CD8-positive, alpha-beta memory T cell (primary cell): ENCODE data around the gene METTL26. TPM values are rescaled to one million over a fixed set of nuclear protein-coding genes. Genes with fewer than 3 reads are reported as not detected.

Source experiments
- CTCF ChIA-PET: fragments of 350-600 bp; sonication (Branson Sonifier 250); formaldehyde crosslinking; loops from one replicate; lab custom pipeline; 2021; ENCODE audit warnings: antibody characterized with exemption; lab: Charles Lee
- POLR2A ChIA-PET: fragments of 350-600 bp; sonication (Branson Sonifier 250); formaldehyde crosslinking; loops from one replicate; lab custom pipeline; 2021; ENCODE audit warnings: antibody characterized with exemption; lab: Charles Lee
- DNase-seq, 5 donors: peaks; one replicate each; pipeline versions ENCODE4 v3.0.0 to v3.0.0-alpha.2; 2020 to 2022; ENCODE audit warnings: mixed read lengths in 1 of 5
- H3K27ac ChIP-seq: one replicate; pipeline ENCODE4 v1.7.0; 2013; ENCODE audit warnings: low read depth, mild to moderate bottlenecking, low read length, moderate library complexity
- H3K27me3 ChIP-seq: 2 replicates; pipeline ENCODE4 v1.7.0; 2013; ENCODE audit warnings: low read length, mild to moderate bottlenecking; ENCODE audit not compliant: insufficient read depth, poor library complexity, severe bottlenecking
- H3K36me3 ChIP-seq: 2 replicates; pipeline ENCODE4 v1.7.0; 2013; ENCODE audit warnings: mild to moderate bottlenecking, low read length, moderate library complexity; ENCODE audit not compliant: insufficient read depth
- H3K4me1 ChIP-seq: 2 replicates; pipeline ENCODE4 v1.7.0; 2013; ENCODE audit warnings: mild to moderate bottlenecking, low read length, moderate library complexity; ENCODE audit not compliant: insufficient read depth
- H3K4me3 ChIP-seq: 2 replicates; pipeline ENCODE4 v1.7.0; 2013; ENCODE audit warnings: mild to moderate bottlenecking, low read length
- H3K9me3 ChIP-seq: 2 replicates; pipeline ENCODE4 v1.7.0; 2013; ENCODE audit warnings: mild to moderate bottlenecking, low read length
- H3K27ac Mint-ChIP-seq, 8 donors: one replicate each; pipeline ENCODE4 v1.8.0; 2020 to 2021; ENCODE audit warnings: mixed read lengths in 8 of 8, mild to moderate bottlenecking in 6 of 8, inconsistent platforms in 3 of 8, moderate library complexity in 3 of 8
- H3K27me3 Mint-ChIP-seq, 2 donors: one replicate each; pipeline ENCODE4 v1.8.0; 2020 to 2021; ENCODE audit warnings: mixed read lengths in 2 of 2, mild to moderate bottlenecking in 1 of 2, moderate library complexity in 1 of 2
- H3K36me3 Mint-ChIP-seq, 3 donors: one replicate each; pipeline ENCODE4 v1.8.0; 2020 to 2021; ENCODE audit warnings: mixed read lengths in 3 of 3, inconsistent platforms in 1 of 3, mild to moderate bottlenecking in 1 of 3
- H3K4me1 Mint-ChIP-seq, 3 donors: one replicate each; pipeline ENCODE4 v1.8.0; 2020 to 2021; ENCODE audit warnings: mixed read lengths in 3 of 3, inconsistent platforms in 1 of 3, mild to moderate bottlenecking in 1 of 3
- H3K4me3 Mint-ChIP-seq, 7 donors: one replicate each; pipeline ENCODE4 v1.8.0; 2020 to 2021; ENCODE audit warnings: mixed read lengths in 7 of 7, mild to moderate bottlenecking in 6 of 7, moderate library complexity in 4 of 7, inconsistent platforms in 2 of 7
- H3K9me3 Mint-ChIP-seq, 5 donors: one replicate each; pipeline ENCODE4 v1.8.0; 2020 to 2022; ENCODE audit warnings: mixed read lengths in 5 of 5, mild to moderate bottlenecking in 3 of 5, moderate library complexity in 2 of 5, inconsistent platforms in 1 of 5
- polyA plus RNA-seq: library from polyadenylated mRNA; unstranded; fragments of 300-500 nt; fragmentation: Illumina TruSeq; gene quantifications from one replicate; pipeline ENCODE4 v1.2.3, GENCODE V29; 2021
- total RNA-seq, 2 experiments: library from RNA; stranded (reverse); gene quantifications; one replicate each; pipeline ENCODE4 v1.2.3, GENCODE V29; 2021

The METTL26 gene
- total and polyA plus RNA-seq, 3 experiments from 2014 or later: 97.4 to 129 (median 129) TPM

GRCh38 chr16:645852-646678 lies 10.0 kb upstream of the METTL26 start:
- Histone ChIP-seq H3K4me1 (peaks cover 27% of the 10 kb centered on the region), H3K4me3 (no peak overlapping the region), H3K36me3 (no peaks in the 10 kb centered on the region), H3K9me3 (no peaks in the 10 kb centered on the region), H3K27me3 (no peaks in the 10 kb centered on the region), H3K27ac (no peak overlapping the region)
- H3K4me3 Mint-ChIP-seq: peak overlapping the region in 1 of 7 donors; percentile 82
- DNase-seq: no peak
- no peaks in the 10 kb centered on the region for H3K27me3 Mint-ChIP-seq
- peaks cover 0 to 29% (median 13%) of the 10 kb centered on the region in 3 donors for H3K4me1 Mint-ChIP-seq
- ChIA-PET POLR2A (no interaction called here), CTCF (no interaction called here)
- no peak overlapping the region for H3K27ac Mint-ChIP-seq
- H3K36me3 Mint-ChIP-seq: no peaks in the 10 kb centered on the region
- H3K9me3 Mint-ChIP-seq: no peaks in the 10 kb centered on the region

DNA sequence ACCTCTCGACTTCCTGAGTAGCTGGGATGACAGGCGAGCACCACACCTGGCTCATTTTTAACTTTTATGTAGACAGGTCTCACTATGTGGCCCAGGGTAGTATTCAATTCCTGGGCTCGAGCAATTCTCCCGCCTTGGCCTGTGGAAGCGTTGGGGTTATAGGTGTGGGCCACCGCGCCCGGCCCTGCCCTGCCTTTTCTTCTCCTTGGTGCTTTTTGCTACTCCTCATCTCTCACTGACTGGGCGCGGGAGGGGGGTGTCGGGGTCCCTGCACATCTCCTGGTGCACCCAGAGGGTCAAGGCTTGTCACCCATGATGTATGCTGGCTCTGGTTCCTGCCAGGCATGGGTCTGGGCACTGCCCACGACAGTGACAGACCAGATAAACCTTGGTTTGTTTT lies 8.5 kb upstream of the METTL26 start:
- ChIA-PET POLR2A (no interaction called here), CTCF (no interaction called here)
- H3K4me3 ChIP-seq: no peak overlapping the region
- H3K4me1 ChIP-seq: peaks cover 28% of the 10 kb centered on the region
- H3K27me3 Mint-ChIP-seq: no peaks in the 10 kb centered on the region
- peak overlapping the region in 3 of 7 donors; percentile 24 to 82 (median 72) for H3K4me3 Mint-ChIP-seq
- no peaks in the 10 kb centered on the region for H3K27me3 ChIP-seq
- no peaks in the 10 kb centered on the region for H3K9me3 Mint-ChIP-seq
- H3K9me3 ChIP-seq: no peaks in the 10 kb centered on the region
- H3K36me3 Mint-ChIP-seq: no peaks in the 10 kb centered on the region
- peak overlapping the region in 2 of 8 donors; percentile 33 to 43 for H3K27ac Mint-ChIP-seq
- no peak for DNase-seq
- peaks cover 0 to 23% (median 13%) of the 10 kb centered on the region in 3 donors for H3K4me1 Mint-ChIP-seq
- no peaks in the 10 kb centered on the region for H3K36me3 ChIP-seq
- no peak overlapping the region for H3K27ac ChIP-seq

GRCh38 chr16:643050-643368 lies 6.9 kb upstream of the METTL26 start:
- ChIA-PET CTCF (no interaction called here), POLR2A (no interaction called here)
- H3K27me3 Mint-ChIP-seq: no peaks in the 10 kb centered on the region
- peak overlapping the region in 1 of 8 donors; percentile 69 for H3K27ac Mint-ChIP-seq
- Histone ChIP-seq H3K4me3 (no peak overlapping the region), H3K36me3 (no peaks in the 10 kb centered on the region), H3K27me3 (no peaks in the 10 kb centered on the region), H3K27ac (peak overlapping the region; percentile 47), H3K4me1 (peaks cover 20% of the 10 kb centered on the region), H3K9me3 (no peaks in the 10 kb centered on the region)
- DNase-seq: no peak
- peaks cover 0 to 18% (median 10%) of the 10 kb centered on the region in 3 donors for H3K4me1 Mint-ChIP-seq
- H3K9me3 Mint-ChIP-seq: no peaks in the 10 kb centered on the region
- H3K36me3 Mint-ChIP-seq: no peaks in the 10 kb centered on the region
- peak overlapping the region; percentile 59 to 90 (median 72) for H3K4me3 Mint-ChIP-seq

DNA sequence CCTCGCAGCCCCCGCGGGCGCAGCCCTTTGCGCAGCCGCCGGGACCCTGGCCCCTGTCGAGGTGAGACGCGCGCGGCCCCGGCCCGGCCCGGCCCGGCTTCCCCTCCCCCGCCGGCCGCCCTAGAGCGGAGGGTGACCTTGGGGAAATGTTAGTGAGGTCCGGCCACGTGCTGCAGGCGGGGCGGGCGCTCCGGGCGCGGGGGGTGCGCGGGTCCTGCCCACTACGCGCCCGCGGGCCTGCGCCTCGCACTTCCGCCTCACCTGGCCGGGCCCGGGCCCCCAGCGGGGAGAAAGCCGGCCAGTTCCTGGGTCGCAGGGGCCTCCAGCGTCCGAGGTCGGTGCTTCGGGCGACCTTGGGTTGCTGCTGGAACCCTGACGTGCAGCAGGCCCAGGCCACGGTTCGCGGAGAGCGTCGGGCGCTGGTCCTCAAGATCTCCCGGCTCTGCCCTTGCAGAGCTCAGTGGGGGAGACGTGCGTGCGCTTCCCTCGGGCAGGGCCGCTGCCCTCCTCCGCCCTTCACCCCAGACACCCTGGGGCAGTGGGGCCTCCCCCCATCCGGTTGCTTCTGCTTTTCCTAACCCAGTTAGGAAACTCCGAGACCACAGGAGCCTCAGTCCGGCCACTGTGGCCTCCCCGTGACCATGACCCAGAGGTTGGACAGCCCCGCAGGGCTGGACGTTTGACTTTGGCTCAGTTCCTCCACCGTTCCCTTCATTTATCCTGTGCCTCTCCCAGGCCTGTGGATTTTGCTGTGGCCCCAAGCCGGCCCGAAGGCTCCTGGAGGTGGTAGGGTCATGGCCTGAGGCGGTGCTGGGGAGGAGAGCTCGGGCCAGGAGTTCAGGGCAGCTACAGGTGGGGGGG lies 6.3 kb upstream of the METTL26 start:
- H3K36me3 ChIP-seq: no peaks in the 10 kb centered on the region
- Mint-ChIP-seq H3K27me3 (no peaks in the 10 kb centered on the region), H3K36me3 (no peaks in the 10 kb centered on the region), H3K27ac (peak overlapping the region in 3 of 8 donors; percentile 54 to 73 (median 69)), H3K4me1 (peaks cover 0 to 22% (median 10%) of the 10 kb centered on the region in 3 donors), H3K4me3 (peak overlapping the region; percentile 58 to 90 (median 70)), H3K9me3 (no peaks in the 10 kb centered on the region)
- no peaks in the 10 kb centered on the region for H3K9me3 ChIP-seq
- DNase-seq: peak in 2 of 5 donors; percentile 18 to 25
- no peaks in the 10 kb centered on the region for H3K27me3 ChIP-seq
- ChIA-PET POLR2A (no interaction called here), CTCF (no interaction called here)
- H3K27ac ChIP-seq: peak overlapping the region; percentile 47
- H3K4me1 ChIP-seq: peaks cover 21% of the 10 kb centered on the region
- H3K4me3 ChIP-seq: peak overlapping the region; percentile 45

DNA sequence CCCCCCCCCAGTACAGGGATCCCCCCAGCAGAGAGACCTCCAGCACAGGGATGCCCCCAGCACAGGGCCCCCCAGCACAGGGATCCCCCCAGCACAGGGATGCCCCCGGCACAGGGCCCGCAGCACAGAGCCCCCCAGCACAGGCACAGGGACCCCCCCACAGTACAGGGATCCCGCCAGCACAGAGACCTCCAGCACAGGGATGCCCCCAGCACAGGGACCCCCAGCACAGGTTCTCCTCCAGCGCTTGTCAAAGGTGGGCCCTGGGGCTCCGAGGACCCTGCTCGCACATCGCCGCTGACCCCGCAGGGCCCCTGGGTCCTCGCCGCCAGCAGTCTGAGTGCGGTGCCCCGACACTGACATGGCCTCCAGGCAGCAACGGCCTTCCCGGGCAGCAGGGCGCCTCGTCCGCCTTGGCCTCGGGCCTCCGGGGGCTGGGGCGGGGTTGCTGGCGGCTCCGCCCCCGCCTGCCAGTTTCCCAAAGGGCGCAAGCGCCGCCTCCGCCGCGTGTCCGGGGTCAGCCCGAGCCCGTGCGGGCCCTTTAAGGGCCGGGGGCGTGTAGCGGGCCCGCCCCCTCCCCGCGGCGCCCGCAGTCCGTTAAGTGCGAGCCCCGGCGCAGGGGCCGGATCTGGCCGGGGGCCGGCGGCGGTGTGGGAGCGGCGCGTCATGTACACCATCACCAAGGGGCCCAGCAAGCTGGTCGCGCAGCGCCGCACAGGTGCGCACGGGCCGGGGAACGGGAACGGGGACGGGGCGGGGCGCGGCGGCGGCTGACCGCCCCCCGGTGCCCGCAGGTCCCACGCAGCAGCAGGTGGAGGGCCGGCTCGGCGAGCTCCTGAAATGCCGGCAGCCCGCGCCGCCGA lies 5.5 kb upstream of the METTL26 start, which contains the start of gene MCRIP2:
MCRIP2 (plus strand) TSS at position 503 of the 863 bp plus-strand sequence; CDS start at position 667, 164 bp downstream.
- DNase-seq: peak; percentile 41 to 69 (median 51)
- no peaks in the 10 kb centered on the region for H3K36me3 ChIP-seq
- no peaks in the 10 kb centered on the region for H3K9me3 ChIP-seq
- Mint-ChIP-seq H3K36me3 (peaks cover 0 to 3% (median 0%) of the 10 kb centered on the region in 3 donors), H3K27ac (peak within 1 kb of the TSS in 5 of 8 donors; percentile 50 to 94 (median 69)), H3K9me3 (peaks cover 0 to 3% (median 0%) of the 10 kb centered on the region in 5 donors), H3K27me3 (peaks cover 0 to 3% of the 10 kb centered on the region in 2 donors), H3K4me1 (peaks cover 0 to 21% (median 12%) of the 10 kb centered on the region in 3 donors), H3K4me3 (peak within 1 kb of the TSS; percentile 58 to 90 (median 72))
- H3K4me3 ChIP-seq: peak within 1 kb of the TSS; percentile 45
- ChIA-PET CTCF (no interaction called here), POLR2A (no interaction called here)
- H3K4me1 ChIP-seq: peaks cover 23% of the 10 kb centered on the region
- peak within 1 kb of the TSS; percentile 73 for H3K27ac ChIP-seq
- H3K27me3 ChIP-seq: no peaks in the 10 kb centered on the region

DNA sequence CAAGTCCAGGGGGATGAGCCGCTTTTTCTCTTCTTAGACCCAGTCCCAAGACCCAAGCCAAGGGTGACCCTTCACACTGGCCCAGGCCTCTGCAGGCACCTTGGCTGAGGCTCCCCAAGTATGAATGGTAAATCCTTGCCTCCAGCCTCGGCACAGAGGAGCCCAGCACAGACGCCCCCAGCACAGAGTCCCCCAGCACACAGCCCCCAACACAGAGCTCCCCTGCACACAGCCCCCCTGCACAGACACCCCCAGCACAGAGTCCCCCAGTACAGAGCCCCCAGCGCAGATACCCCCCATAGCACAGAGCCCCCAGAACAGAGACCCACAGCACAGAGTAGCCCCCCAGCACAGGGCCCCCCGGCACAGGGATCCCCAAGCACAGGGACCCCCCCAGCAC lies 4.5 kb upstream of the METTL26 start:
- H3K4me3 Mint-ChIP-seq: peak overlapping the region; percentile 8 to 77 (median 50)
- Histone ChIP-seq H3K4me3 (no peak overlapping the region), H3K36me3 (no peaks in the 10 kb centered on the region), H3K9me3 (no peaks in the 10 kb centered on the region), H3K27ac (no peak overlapping the region), H3K27me3 (no peaks in the 10 kb centered on the region), H3K4me1 (peaks cover 23% of the 10 kb centered on the region)
- CTCF ChIA-PET: no interaction called here
- H3K27me3 Mint-ChIP-seq: peaks cover 0 to 7% of the 10 kb centered on the region in 2 donors
- no peak for DNase-seq
- peaks cover 0 to 6% (median 0%) of the 10 kb centered on the region in 3 donors for H3K36me3 Mint-ChIP-seq
- peak overlapping the region in 2 of 8 donors; percentile 50 to 94 for H3K27ac Mint-ChIP-seq
- H3K4me1 Mint-ChIP-seq: peaks cover 0 to 24% (median 16%) of the 10 kb centered on the region in 3 donors
- peaks cover 0 to 3% (median 0%) of the 10 kb centered on the region in 5 donors for H3K9me3 Mint-ChIP-seq
- POLR2A ChIA-PET: no interaction called here

GRCh38 chr16:638836-639235 lies 2.7 kb upstream of the METTL26 start:
- Histone ChIP-seq H3K9me3 (no peaks in the 10 kb centered on the region), H3K4me1 (peaks cover 30% of the 10 kb centered on the region), H3K4me3 (no peak overlapping the region), H3K36me3 (no peaks in the 10 kb centered on the region), H3K27me3 (no peaks in the 10 kb centered on the region), H3K27ac (no peak overlapping the region)
- no peak for DNase-seq
- Mint-ChIP-seq H3K27me3 (peaks cover 0 to 7% of the 10 kb centered on the region in 2 donors), H3K27ac (peak overlapping the region in 1 of 8 donors; percentile 80), H3K36me3 (peaks cover 0 to 10% (median 0%) of the 10 kb centered on the region in 3 donors), H3K4me1 (peaks cover 0 to 28% (median 13%) of the 10 kb centered on the region in 3 donors), H3K4me3 (peak overlapping the region in 3 of 7 donors; percentile 13 to 68 (median 28)), H3K9me3 (peaks cover 0 to 3% (median 0%) of the 10 kb centered on the region in 5 donors)
- ChIA-PET POLR2A (no interaction called here), CTCF (no interaction called here)
